ENCODE data around the gene ARNT2.

DNA sequence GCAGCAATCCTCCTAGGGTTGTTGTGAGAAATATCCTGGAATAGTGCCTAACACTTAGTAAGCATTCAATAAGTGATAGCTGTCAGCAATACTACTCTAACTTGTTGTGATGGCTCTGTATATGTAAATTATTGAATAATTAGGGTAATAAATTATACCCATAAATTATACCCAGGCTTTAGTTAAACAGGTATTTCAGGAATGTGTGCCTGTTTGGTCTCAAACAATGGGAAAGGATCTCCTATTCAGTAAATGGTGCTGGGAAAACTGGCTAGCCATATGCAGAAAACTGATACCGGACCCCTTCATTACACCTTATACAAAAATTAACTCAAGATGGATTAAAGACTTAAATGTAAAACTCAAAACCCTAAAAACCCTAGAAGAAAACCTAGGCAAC, 14.8 kb upstream of the ARNT2 start:
- TF ChIP-seq, protein P1, sequence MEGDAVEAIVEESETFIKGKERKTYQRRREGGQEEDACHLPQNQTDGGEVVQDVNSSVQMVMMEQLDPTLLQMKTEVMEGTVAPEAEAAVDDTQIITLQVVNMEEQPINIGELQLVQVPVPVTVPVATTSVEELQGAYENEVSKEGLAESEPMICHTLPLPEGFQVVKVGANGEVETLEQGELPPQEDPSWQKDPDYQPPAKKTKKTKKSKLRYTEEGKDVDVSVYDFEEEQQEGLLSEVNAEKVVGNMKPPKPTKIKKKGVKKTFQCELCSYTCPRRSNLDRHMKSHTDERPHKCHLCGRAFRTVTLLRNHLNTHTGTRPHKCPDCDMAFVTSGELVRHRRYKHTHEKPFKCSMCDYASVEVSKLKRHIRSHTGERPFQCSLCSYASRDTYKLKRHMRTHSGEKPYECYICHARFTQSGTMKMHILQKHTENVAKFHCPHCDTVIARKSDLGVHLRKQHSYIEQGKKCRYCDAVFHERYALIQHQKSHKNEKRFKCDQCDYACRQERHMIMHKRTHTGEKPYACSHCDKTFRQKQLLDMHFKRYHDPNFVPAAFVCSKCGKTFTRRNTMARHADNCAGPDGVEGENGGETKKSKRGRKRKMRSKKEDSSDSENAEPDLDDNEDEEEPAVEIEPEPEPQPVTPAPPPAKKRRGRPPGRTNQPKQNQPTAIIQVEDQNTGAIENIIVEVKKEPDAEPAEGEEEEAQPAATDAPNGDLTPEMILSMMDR (IDR thresholded peaks at IDR 0.05; ENCODE audit: low read depth, low read length), result no peak
- TF ChIP-seq POLR2A (IDR thresholded peaks at IDR 0.05; ENCODE audit: extremely low read depth, insufficient read length), result no peak

All from NB4 (cell line).